ENCODE measurements around the gene SHANK1.

Gene SHANK1

DNA sequence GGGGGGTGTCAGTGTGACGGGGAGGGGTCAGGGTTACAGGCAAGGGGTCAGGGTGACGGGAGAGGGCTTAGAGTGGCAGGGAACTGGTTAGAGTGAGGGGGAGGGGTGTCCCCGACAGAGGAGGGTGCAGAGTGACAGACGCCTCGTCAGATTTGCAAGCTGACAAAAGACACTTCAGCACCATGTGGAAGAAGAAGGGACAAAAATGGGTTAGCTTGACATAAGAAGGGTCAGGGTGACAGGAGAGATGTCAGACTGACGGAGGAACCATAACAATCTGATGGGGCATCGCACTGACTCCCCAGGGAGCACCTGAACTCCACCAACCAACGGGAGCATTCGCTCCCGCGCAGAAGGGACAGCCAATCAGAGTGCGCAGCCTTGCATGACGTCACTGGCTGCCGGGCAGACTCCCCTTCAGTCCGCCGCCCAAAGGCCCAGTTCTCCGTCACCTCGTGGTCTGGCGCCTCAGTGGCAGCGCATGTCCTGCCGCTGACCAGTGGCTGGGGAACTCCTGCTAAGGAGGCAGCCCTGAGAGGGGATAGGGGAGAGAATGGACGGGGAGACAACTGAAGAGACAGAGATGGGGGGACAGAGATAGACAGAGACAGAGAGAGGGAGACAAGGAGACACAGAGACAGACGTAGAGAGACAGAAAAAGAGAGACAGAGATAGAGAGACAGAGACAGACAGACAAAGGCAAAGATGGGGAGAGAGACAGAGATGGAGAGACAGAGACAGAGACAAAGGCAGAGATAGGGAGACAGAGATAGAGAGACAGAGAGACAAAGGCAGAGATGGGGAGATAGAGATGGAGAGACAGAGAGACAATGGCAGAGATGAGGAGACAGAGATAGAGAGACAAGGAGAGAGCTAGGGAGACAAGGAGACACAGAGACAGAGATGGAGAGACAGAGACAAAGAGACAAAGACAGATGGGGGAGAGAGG, 40.2 kb downstream of the SHANK1 start:
- DNase-seq: no peak

DNA sequence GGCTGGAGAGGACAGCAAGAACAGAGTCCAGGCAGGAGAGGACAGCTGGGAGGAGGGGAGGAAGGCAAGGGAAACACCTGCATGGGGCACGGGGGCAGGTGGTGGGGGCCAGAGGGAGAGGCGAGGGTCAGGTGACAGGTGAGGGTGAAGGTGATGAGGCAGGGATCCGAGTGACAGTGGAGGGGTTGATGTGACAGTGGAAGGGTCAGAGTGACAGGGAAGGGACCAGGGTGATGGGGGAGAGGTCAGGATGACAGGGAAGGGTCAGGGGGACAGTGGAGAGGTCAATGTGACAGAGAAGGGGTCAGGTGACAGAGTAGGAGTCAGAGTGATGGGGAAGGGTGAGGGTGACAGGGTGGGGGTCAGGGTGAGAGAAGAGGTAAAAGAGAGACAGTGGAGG, 41.3 kb downstream of the SHANK1 start:
- no peak for DNase-seq

GRCh38 chr19:50677636-50678035, 42.0 kb downstream of the SHANK1 start:
- DNase-seq: no peak

DNA sequence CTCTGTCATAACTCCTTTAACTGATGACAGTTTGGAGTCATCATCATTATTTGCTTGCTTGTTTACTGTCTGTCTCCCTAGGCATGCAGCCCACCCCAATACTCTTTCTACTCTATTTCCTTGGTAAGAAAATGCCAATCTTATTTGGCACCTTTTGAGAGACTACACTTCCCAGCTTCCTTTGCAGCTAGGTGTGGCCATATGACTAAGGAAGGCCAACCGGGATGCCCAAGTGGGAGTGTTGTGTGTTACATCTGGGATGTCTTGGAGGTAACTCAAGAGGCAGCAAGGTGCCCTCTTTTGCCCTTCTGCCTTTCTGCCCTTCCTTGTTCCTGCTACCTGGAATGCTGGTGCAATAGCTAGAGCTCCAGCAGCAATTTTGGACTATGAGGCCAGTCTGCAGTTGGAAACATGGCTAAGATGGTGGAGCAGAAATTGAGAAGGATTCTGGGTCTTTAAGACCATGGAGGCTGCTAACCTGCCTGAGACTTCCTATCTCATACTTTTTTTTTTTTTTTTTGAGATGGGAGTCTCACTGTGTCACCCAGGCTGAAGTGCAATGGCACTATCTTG, 42.9 kb downstream of the SHANK1 start:
- DNase-seq: no peak

DNA sequence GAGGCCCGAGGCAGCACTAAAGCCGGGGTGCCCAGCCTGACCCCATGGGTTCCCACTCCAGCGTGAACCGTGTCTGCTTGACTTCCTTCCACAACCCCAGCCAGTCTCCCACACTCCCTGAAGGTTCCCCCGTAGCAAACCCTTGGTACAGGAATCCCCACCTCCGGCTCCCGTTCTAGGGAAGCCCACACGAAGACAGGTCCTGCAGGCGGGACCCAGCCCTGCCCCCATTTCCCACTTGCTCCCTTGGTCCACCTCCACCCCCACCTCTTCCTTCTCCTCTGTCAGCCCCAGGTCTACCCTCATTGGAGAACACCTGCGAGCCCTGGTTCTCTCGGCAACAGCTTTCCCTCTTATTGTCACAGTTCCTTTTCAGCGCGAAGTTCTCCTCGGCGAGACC, 46.5 kb downstream of the SHANK1 start:
- DNase-seq: no peak

DNA sequence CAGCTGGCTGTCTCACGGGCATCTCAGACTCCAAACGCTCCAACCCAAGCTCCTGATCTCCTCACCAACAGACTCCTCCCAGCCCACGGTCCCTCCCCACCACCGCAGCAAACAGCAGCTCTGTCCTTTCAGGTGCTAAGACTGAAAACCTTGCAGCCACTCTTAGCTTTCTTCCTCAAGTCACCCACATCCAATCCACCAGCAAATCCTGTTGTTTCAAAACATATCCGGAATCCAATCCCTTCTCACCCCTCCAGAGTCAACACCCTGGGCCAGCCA, 49.6 kb downstream of the SHANK1 start:
- no peak for DNase-seq

- no peak for DNase-seq
Measured at GRCh38 chr19:50669302-50670101, 50.1 kb downstream of the SHANK1 start.

DNA sequence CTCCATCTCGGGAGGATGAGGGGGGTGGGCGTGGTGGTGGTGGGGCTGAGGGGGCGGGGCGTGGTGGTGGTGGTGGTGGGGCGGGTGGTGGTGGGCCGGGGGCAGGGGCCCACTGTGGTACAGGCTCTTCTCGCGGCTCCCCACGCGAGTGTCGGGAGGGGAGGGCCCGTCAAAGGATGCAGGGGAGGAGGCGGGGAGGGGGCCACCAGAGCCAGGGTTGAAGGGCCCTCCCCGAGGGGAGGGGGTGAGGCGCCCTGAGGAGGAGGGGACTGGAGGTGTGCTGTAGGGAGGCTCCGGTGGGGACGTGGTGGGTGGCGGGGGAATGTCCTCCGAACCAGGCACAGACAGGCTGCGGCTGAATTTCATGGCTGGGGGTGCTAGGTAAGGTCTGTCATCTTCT, 50.7 kb downstream of the SHANK1 start:
- no peak for DNase-seq

DNA sequence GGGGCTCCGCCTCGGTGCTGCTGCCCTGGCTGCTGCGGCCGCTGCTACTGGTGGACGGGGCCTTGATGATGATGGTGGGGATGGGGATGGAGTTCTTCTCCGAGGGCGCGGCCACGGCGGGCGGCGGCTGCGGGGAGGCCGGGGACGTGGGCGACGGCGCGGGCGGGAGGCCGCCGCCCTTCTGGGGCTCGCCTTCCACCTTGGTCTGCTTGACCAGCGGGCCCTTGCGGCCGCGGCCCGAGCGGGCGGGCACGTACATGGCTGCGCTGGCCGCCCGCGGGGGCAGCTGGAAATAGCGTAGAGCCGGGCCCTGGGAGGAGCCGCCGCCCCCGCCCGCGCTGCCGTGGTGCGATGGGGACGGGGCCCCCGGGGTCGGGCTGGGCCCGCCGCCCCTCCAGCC, 51.2 kb downstream of the SHANK1 start:
- DNase-seq: no peak

- DNase-seq: no peak
Measured at GRCh38 chr19:50667759-50668231, 51.8 kb downstream of the SHANK1 start.

DNA sequence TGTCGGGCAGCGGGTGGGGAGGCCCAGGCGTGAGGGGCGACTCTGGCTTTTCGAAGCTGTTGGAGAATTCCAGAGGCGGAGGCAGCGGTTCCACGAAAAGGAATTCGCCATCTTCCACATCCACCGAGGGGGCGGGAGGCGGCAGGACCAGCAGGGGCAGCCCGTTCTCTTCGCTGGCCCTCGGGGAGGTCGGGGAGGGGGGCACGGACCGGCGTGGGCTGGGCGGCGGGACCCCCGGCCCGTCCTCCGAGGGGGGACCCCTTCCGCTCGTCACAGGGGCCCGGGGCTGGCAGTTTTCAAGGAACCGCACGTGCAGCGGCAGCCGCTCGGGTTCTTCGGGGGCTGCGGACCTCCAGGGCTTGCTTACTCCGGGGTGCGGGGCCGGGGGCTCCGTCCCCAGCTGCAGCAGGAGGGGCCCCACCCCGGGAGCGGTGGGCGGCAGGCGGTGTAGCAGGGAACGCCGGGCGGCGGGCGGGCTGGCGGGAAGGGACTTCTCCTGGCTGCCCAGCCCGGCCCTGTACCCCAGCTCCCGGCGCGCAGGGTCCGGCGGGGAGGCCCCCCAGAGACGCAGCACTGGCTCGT, 52.3 kb downstream of the SHANK1 start:
- no peak for DNase-seq

- DNase-seq: no peak
Measured at GRCh38 chr19:50666346-50667176, 53.0 kb downstream of the SHANK1 start.

DNA sequence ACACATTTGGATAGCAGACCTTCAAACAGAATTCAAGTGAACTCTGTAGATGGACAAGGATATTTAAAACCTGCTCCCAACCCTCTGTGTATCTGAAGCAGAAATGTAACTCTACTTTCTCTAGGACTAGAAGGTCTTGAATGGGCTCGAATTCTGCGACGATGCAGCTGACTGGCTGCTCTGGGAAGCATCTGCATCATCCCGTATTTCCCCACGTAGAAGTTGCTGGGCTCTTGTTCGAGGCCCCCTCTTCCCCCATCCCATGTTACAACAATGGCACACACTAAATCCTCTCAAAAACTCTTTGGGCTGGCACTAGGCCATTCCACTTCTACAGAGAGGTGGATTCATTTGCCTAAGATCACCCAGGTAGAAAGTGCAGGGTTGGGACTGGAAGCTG, 55.4 kb downstream of the SHANK1 start:
- no peak for DNase-seq

DNA sequence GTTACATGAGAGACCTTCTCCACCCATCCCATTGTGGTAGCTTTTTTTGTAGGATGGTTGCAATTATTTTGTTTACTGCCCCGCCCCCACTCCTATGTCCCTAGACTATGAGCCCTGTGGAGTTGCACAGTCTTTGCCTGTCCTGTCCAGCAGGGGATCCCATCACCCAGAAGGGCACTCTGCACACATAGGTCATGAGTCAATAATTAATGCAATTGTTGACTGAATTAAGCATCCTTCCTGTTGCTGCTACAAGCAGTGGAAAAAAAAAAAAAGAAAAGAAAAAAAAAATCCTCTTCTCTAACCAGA, 56.2 kb downstream of the SHANK1 start:
- DNase-seq: no peak

DNA sequence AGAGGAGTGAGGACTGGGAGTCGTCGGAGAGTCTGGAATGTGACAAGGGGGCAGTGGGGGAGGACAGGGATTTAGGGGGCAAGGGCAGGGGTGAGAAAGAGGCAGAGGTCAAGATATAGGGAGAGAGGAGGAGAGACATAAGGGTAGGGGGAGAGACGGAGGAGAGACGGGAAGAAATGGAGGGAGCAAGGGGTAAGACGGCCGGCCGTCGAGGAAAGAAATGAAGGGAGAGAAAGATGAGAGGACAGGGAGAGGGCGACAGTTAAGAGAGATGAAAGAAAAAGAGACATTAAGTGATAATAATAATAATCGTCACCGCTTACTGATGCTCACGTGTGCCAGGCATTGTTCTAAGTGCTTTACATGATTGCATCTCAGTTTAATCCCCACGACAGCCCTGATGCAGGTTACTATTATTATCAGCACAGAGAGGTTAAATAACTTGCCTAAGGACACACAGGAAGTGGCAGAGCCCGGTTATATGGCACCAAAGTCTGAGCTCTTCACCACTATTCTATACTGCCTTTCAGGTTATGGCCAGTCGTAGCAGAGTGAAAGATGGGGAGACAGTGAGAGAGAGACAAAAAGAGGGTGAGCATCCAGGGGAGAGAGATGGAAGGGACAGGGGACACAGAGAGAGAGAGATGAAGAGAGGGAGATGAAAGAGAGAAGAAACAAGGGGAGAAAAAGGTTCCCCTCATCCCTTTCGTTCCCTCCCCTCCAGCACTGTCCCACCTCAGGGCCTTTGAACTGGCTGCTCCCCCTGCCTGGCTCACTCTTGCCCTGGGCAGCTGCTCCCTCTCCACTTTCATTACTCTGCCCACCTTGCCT, 56.7 kb downstream of the SHANK1 start:
- DNase-seq: no peak

DNA sequence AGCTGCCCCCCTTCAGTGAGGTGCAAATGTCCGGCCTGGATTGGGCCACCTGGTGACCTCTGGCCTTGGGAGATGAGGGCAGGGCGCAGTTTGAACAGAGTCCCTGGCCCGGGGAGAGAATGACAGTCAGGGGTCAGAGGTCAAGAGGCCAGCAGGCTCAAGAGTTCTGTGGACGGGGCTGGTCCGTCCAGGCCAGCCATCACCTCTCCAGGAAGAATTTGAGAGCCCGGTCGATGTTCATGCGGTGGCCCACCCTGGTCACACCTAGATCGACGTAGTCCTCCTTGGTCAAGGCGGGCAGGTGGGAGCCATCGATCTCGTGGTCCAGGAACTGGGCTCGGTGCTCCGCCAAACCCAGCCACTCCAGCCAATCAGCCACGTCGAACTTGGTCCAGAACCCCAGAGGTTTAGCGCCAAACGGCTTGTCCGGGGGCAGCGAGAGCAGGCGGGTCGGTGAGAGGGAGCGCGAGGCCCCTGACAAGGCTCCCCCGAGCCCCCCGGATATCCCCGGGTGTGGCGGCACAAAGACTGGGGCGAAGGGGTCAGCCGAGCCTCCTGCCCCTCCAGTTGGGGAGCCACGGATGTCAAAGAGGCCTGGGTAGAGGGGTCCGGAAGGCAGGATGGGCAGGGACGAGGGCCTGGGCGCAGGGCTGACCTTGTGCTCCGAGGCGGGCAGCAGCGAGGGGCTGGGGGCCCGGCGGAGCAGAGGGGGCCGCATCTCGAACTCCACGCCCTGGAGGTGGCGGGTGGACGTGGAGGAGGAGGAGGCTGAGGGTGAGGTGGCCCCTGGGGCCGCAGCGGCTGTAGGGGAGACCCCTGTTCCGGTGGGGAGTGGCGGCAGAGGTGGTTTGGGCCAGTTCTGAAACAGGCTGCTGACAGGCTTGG, 57.6 kb downstream of the SHANK1 start:
- no peak for DNase-seq

- DNase-seq: no peak
Measured at GRCh38 chr19:50661023-50661422, 58.6 kb downstream of the SHANK1 start.

GRCh38 chr19:50660088-50660366, 59.6 kb downstream of the SHANK1 start:
- DNase-seq: no peak

DNA sequence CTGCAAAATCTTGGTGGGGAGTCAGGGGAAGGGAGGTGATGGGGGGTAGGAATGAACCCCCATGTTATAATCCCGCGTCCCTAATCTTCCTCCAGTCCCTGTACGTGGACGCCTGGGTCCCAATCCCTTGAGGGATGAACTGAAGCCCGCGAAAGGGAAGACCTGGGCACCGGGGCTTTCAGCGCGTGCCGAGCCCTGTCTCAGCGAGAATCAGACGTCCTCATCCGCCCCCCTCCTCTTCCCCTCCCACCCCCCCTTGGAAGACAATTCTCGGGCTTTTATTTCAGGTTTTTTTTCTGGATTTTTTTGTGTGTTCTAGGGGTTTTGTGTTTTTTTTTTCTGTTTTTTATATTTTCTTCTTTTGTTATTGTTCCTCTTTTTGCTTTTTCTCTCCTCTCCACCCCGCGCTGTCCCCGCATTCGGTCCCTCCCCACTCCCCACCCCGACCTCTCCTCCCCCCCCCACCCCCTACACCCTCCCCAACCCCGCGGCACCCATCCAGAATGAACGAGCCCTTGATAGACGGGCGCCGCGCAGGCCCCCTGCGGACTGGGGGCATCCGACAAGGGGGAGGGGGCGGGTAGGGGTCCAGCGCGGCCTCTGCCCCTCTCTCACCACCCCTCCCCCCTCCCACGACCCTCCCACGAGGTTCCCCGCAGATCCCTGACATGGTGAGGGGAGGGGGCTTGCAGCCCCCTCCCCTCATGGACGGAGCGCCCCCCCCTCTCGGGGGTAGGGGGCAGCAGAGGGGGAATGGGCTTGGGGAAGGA, 60.1 kb downstream of the SHANK1 start:
- DNase-seq: no peak

All from NCI-H2081 treated with DMSO at 0.1 percent for 48 hours (cell line).